GM23248 (cell line): ENCODE data around the gene RFNG. TPM values are rescaled to one million over a fixed set of nuclear protein-coding genes. Genes with fewer than 3 reads are reported as not detected.

ENCODE experiments used
- DNase-seq: peaks from one replicate; pipeline ENCODE4 v3.0.0-alpha.2; 2015
- H2AFZ ChIP-seq: fragments of 200-600 bp; sonication (generic); 2 replicates; pipeline ENCODE4 v1.6.1; 2016; ENCODE audit warnings: antibody characterized with exemption
- H3F3A ChIP-seq: fragments of 200-600 bp; sonication (generic); 2 replicates; pipeline ENCODE4 v1.6.1; 2016; ENCODE audit warnings: mild to moderate bottlenecking, antibody characterized with exemption, mixed run types; ENCODE audit not compliant: insufficient read depth
- H3K27ac ChIP-seq: fragments of 200-600 bp; sonication (generic); 2 replicates; pipeline ENCODE4 v1.5.1; 2016; ENCODE audit warnings: mild to moderate bottlenecking
- H3K27me3 ChIP-seq: fragments of 200-600 bp; sonication (generic); replicated peaks from 2 replicates; pipeline ENCODE4 v1.6.1; 2016; ENCODE audit warnings: mild to moderate bottlenecking; ENCODE audit not compliant: insufficient read depth
- H3K36me3 ChIP-seq: fragments of 200-600 bp; sonication (generic); 2 replicates; pipeline ENCODE4 v1.6.1; 2016; ENCODE audit warnings: low read depth, mild to moderate bottlenecking
- H3K4me1 ChIP-seq: fragments of 200-600 bp; sonication (generic); 2 replicates; pipeline ENCODE4 v1.6.1; 2016; ENCODE audit warnings: mild to moderate bottlenecking; ENCODE audit not compliant: insufficient read depth
- H3K4me2 ChIP-seq: fragments of 200-600 bp; sonication (generic); one replicate; pipeline ENCODE4 v1.6.1; 2016; ENCODE audit warnings: mild to moderate bottlenecking; ENCODE audit not compliant: unreplicated experiment
- H3K4me3 ChIP-seq: fragments of 200-600 bp; sonication (generic); 2 replicates; pipeline ENCODE4 v1.5.1; 2016; ENCODE audit warnings: mild to moderate bottlenecking
- H3K79me2 ChIP-seq: fragments of 200-600 bp; sonication (generic); 2 replicates; pipeline ENCODE4 v1.6.1; 2016; ENCODE audit warnings: mild to moderate bottlenecking; ENCODE audit not compliant: insufficient read depth
- H3K9ac ChIP-seq: fragments of 200-600 bp; sonication (generic); 2 replicates; pipeline ENCODE4 v1.6.1; 2016; ENCODE audit warnings: mild to moderate bottlenecking
- H3K9me2 ChIP-seq: fragments of 200-600 bp; sonication (generic); 2 replicates; pipeline ENCODE4 v1.6.1; 2016; ENCODE audit warnings: mixed run types, mild to moderate bottlenecking, moderate library complexity; ENCODE audit not compliant: insufficient read depth
- H3K9me3 ChIP-seq: fragments of 200-600 bp; sonication (generic); one replicate; pipeline ENCODE4 v1.6.1; 2017; ENCODE audit warnings: low read depth
- H4K20me1 ChIP-seq: fragments of 200-600 bp; sonication (generic); 2 replicates; pipeline ENCODE4 v1.6.0; 2016; ENCODE audit not compliant: insufficient read depth
- EZH2 ChIP-seq: fragments of 200-600 bp; sonication (generic); IDR thresholded peaks from 2 replicates; pipeline ENCODE4 v1.6.1; 2018; ENCODE audit warnings: antibody characterized with exemption, mild to moderate bottlenecking; ENCODE audit not compliant: insufficient read depth, poor library complexity, severe bottlenecking
- EZH2phosphoT487 ChIP-seq: fragments of 200-600 bp; sonication (generic); IDR thresholded peaks from 2 replicates; pipeline ENCODE4 v1.6.1; 2018; ENCODE audit warnings: antibody characterized with exemption, moderate library complexity, mild to moderate bottlenecking, low read depth; ENCODE audit not compliant: insufficient read depth
- WGBS, 2 experiments: methylation state at CpG; one replicate each; pipeline ENCODE4 v1.1.6; 2015 to 2017; ENCODE audit warnings: low lambda C conversion rate in 2 of 2, low coverage in 1 of 2; ENCODE audit errors: missing lambda C conversion rate in 2 of 2; 5-methylcytosine and 5-hydroxymethylcytosine counted together
- in situ Hi-C: fragments of 300-500 bp; cut with MboI; formaldehyde crosslinking; loops from 2 replicates; pipeline ENCODE4 v1.15.0; 2020
- polyA plus RNA-seq: library from polyadenylated mRNA; unstranded; fragments of >200 nt; fragmentation: Nextera tagmentation; extraction: Ambion mirVana; gene quantifications from 2 replicates; pipeline ENCODE4 v1.2.1, GENCODE V29; 2016
- total RNA-seq: library from RNA; depleted of rRNA; stranded (reverse); fragments of >200 nt; shearing (Covaris generic); gene quantifications from 2 replicates; pipeline ENCODE4 v1.2.3, GENCODE V29; 2014

Gene RFNG
- total and polyA plus RNA-seq, 2 experiments from 2014 or later: 11.8 to 59.8 TPM

DNA sequence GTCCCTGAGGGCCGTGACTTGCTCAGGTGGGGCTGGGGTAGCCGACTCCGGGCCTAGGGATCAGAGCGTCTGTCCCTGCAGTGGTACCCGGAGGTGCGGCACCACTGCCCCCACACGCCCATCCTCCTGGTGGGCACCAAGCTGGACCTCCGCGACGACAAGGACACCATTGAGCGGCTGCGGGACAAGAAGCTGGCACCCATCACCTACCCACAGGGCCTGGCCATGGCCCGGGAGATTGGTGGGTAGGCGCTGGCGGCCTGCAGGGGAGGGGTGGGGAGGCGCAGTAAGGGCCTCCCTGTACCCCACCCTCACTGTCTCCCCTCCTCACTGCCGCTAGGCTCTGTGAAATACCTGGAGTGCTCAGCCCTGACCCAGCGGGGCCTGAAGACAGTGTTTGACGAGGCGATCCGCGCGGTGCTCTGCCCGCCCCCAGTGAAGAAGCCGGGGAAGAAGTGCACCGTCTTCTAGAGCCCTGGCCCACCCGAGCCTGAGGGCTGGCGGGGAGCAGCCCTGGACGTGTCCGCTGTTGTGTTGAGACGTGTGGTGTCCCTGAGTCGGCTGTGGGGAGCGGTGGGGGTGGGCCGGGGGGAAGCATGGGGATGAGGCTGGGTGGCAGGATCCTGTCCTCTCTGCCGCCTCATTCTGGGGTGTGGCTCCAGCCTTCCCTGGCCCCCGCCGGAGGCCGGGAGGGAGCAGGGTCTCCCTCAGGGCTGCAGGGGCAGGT is 18.1 kb downstream of the RFNG start:
- H3F3A ChIP-seq: no peaks in the 10 kb centered on the region
- no peaks in the 10 kb centered on the region for H3K9me2 ChIP-seq
- no peak overlapping the region for H2AFZ ChIP-seq
- no peaks in the 10 kb centered on the region for H3K27me3 ChIP-seq
- H3K36me3 ChIP-seq: no peaks in the 10 kb centered on the region
- WGBS, 2 experiments: 94 to 96% methylated on average over 31 to 38 of the region's 38 CpGs
- no peak overlapping the region for H3K4me3 ChIP-seq
- no peak for DNase-seq
- H3K9me3 ChIP-seq: no peaks in the 10 kb centered on the region
- no peak overlapping the region for H3K4me2 ChIP-seq
- H3K4me1 ChIP-seq: no peaks in the 10 kb centered on the region
- H4K20me1 ChIP-seq: no peaks in the 10 kb centered on the region
- H3K27ac ChIP-seq: no peak overlapping the region
- H3K79me2 ChIP-seq: no peaks in the 10 kb centered on the region
- H3K9ac ChIP-seq: no peak overlapping the region
- in situ Hi-C loops: no loop called here
- no peak for TF ChIP-seq EZH2phosphoT487
- no peak for TF ChIP-seq EZH2

GRCh38 chr17:82031885-82032627 is 19.6 kb downstream of the RFNG start:
- Histone ChIP-seq H3K36me3 (no peaks in the 10 kb centered on the region), H3K4me2 (peak overlapping the region; percentile 47), H3K79me2 (no peaks in the 10 kb centered on the region), H3K9ac (peak overlapping the region; percentile 3; the same call in 1 of the 2 replicates), H3K9me3 (no peaks in the 10 kb centered on the region), H3K27ac (no peak overlapping the region), H2AFZ (no peak overlapping the region), H3K27me3 (no peaks in the 10 kb centered on the region), H3K4me3 (peak overlapping the region; percentile 53), H3K4me1 (no peaks in the 10 kb centered on the region), H3F3A (no peaks in the 10 kb centered on the region), H4K20me1 (no peaks in the 10 kb centered on the region), H3K9me2 (no peaks in the 10 kb centered on the region)
- 15 to 17% methylated on average over 29 to 47 of the region's 59 CpGs for WGBS, 2 experiments
- in situ Hi-C loops: no loop called here
- no peak for DNase-seq
- TF ChIP-seq EZH2 (no peak), EZH2phosphoT487 (no peak)

- WGBS, 2 experiments: 1 to 2% methylated on average over 15 to 17 of the region's 96 CpGs
- H3K27me3 ChIP-seq: no peaks in the 10 kb centered on the region
- H3K9me2 ChIP-seq: no peaks in the 10 kb centered on the region
- DNase-seq: peak; percentile 69
- no peak within 1 kb of the TSS for H3K27ac ChIP-seq
- no peak for TF ChIP-seq EZH2
- TF ChIP-seq EZH2phosphoT487: no peak
- H2AFZ ChIP-seq: peak within 1 kb of the TSS; percentile 77
- peak within 1 kb of the TSS; percentile 65 for H3K4me2 ChIP-seq
- H3K9me3 ChIP-seq: no peaks in the 10 kb centered on the region
- in situ Hi-C loops: no loop called here
- no peaks in the 10 kb centered on the region for H3K79me2 ChIP-seq
- H4K20me1 ChIP-seq: no peaks in the 10 kb centered on the region
- H3K4me3 ChIP-seq: peak within 1 kb of the TSS; percentile 67
- H3K36me3 ChIP-seq: no peaks in the 10 kb centered on the region
- H3F3A ChIP-seq: no peaks in the 10 kb centered on the region
- no peaks in the 10 kb centered on the region for H3K4me1 ChIP-seq
- H3K9ac ChIP-seq: peak within 1 kb of the TSS; percentile 40; the same call in 1 of the 2 replicates
Measured at GRCh38 chr17:82031303-82031884, 20.2 kb downstream of the RFNG start, which contains the start of gene RAC3. RAC3 (plus strand) TSS chr17:82031678; CDS start chr17:82031762, 84 bp downstream.

DNA sequence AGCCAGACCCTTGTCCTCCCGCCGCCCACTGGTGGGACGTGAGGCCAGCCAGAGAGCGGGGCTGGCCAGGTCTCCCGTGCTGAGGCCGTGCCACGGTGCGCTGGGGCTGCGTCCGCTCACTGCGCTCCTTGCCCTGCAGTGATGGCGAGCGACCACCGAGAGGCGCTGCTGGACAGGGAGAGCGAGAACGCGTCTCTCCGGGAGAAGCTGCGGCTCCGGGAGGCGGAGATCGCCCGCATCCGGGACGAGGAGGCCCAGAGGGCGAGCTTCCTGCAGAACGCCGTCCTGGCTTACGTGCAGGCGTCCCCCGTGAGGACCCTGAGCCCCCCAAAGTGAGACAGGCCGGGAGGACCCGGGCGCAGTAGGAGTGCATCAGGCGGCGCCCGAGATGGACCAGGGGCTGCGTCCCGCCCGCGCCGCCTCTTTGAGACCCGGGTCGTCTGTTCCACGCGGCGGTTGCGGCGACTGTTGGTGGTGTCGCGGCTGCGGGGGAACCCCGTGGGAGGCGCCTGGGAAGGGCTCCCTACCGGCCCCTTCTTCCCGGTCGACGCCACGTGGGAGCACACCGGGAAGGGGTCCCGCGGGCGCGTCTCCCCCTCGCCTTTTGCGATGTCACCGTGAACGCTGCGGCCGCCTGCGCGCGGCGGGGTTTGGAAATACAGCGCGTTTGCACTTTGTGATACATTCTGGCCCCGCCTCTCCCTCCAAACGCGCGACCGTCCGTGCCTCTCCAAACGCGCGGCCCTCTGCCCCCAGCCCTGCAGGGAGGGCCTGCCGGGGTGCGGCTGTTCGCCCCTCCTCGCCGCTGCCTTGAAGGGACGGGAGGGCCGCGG is 20.9 kb downstream of the RFNG start:
- no peaks in the 10 kb centered on the region for H3K79me2 ChIP-seq
- H3K4me2 ChIP-seq: peak overlapping the region; percentile 65
- in situ Hi-C loops: no loop called here
- no peaks in the 10 kb centered on the region for H4K20me1 ChIP-seq
- no peaks in the 10 kb centered on the region for H3K9me3 ChIP-seq
- H3K27me3 ChIP-seq: no peaks in the 10 kb centered on the region
- H3K27ac ChIP-seq: no peak overlapping the region
- H3K9me2 ChIP-seq: no peaks in the 10 kb centered on the region
- no peaks in the 10 kb centered on the region for H3F3A ChIP-seq
- no peaks in the 10 kb centered on the region for H3K4me1 ChIP-seq
- no peaks in the 10 kb centered on the region for H3K36me3 ChIP-seq
- peak overlapping the region; percentile 67 for H3K4me3 ChIP-seq
- peak overlapping the region; percentile 40; the same call in 1 of the 2 replicates for H3K9ac ChIP-seq
- TF ChIP-seq EZH2 (no peak), EZH2phosphoT487 (no peak)
- peak; percentile 93 for DNase-seq
- H2AFZ ChIP-seq: peak overlapping the region; percentile 77
- WGBS, 2 experiments: 2 to 3% methylated on average over 76 to 86 of the region's 94 CpGs
